Type B pancreatic cell (in vitro differentiated cells): Measurements from ENCODE around the gene PKN1. TPM values are rescaled to one million over a fixed set of nuclear protein-coding genes. Genes with fewer than 3 reads are reported as not detected.

ENCODE experiments used
- DNase-seq: peaks from one replicate; pipeline ENCODE4 v3.0.0; 2021; ENCODE audit warnings: mixed read lengths; ENCODE audit not compliant: unreplicated experiment; ENCODE audit errors: extremely low spot score
- H3K27ac Mint-ChIP-seq: 2 replicates; pipeline ENCODE4 v1.8.0; 2021; ENCODE audit warnings: mild to moderate bottlenecking, mixed read lengths
- H3K27me3 Mint-ChIP-seq: 2 replicates; pipeline ENCODE4 v1.8.0; 2021; ENCODE audit warnings: mixed read lengths
- H3K36me3 Mint-ChIP-seq: 2 replicates; pipeline ENCODE4 v1.8.0; 2021; ENCODE audit warnings: mixed read lengths
- H3K4me1 Mint-ChIP-seq: one replicate; pipeline ENCODE4 v1.8.0; 2021; ENCODE audit warnings: mixed read lengths; ENCODE audit not compliant: unreplicated experiment
- H3K4me3 Mint-ChIP-seq: 2 replicates; pipeline ENCODE4 v1.8.0; 2021; ENCODE audit warnings: mild to moderate bottlenecking, mixed read lengths
- H3K9me3 Mint-ChIP-seq: 2 replicates; pipeline ENCODE4 v1.8.0; 2021; ENCODE audit warnings: mixed read lengths
- CTCF ChIP-seq: fragments of 200-600 bp; sonication (generic); conservative IDR thresholded peaks from 2 replicates; pipeline ENCODE4 v1.5.0; 2021; ENCODE audit warnings: antibody characterized with exemption, mild to moderate bottlenecking
- total RNA-seq: library from RNA; stranded (reverse); gene quantifications from 2 replicates; pipeline ENCODE4 v1.2.1, GENCODE V29; 2021; ENCODE audit warnings: low replicate concordance

PKN1 gene
- total RNA-seq, 1 donor from 2014 or later: 85.3 TPM

GRCh38 chr19:14412996-14413692 lies 20.0 kb upstream of the PKN1 start:
- Mint-ChIP-seq H3K4me3 (peak overlapping the region; percentile 39), H3K4me1 (peaks cover 28% of the 10 kb centered on the region), H3K36me3 (peaks cover 8% of the 10 kb centered on the region), H3K27ac (peak overlapping the region; percentile 13), H3K27me3 (no peaks in the 10 kb centered on the region), H3K9me3 (no peaks in the 10 kb centered on the region)
- no peak for DNase-seq
- no peak for TF ChIP-seq CTCF

GRCh38 chr19:14413693-14414181 lies 19.4 kb upstream of the PKN1 start:
- Mint-ChIP-seq H3K4me3 (peak overlapping the region; percentile 39), H3K27ac (peak overlapping the region; percentile 13), H3K27me3 (no peaks in the 10 kb centered on the region), H3K9me3 (no peaks in the 10 kb centered on the region), H3K36me3 (peaks cover 8% of the 10 kb centered on the region), H3K4me1 (peaks cover 28% of the 10 kb centered on the region)
- DNase-seq: no peak
- no peak for TF ChIP-seq CTCF

GRCh38 chr19:14414926-14415690 lies 18.0 kb upstream of the PKN1 start:
- no peak for DNase-seq
- Mint-ChIP-seq H3K27ac (peak overlapping the region; percentile 44), H3K4me3 (peak overlapping the region; percentile 54), H3K27me3 (no peaks in the 10 kb centered on the region), H3K36me3 (peaks cover 8% of the 10 kb centered on the region), H3K4me1 (peaks cover 32% of the 10 kb centered on the region), H3K9me3 (no peaks in the 10 kb centered on the region)
- no peak for TF ChIP-seq CTCF

GRCh38 chr19:14416817-14417231 lies 16.3 kb upstream of the PKN1 start:
- H3K27ac Mint-ChIP-seq: peak overlapping the region; percentile 92
- TF ChIP-seq CTCF: no peak
- peak overlapping the region; percentile 87 for H3K4me3 Mint-ChIP-seq
- H3K27me3 Mint-ChIP-seq: no peaks in the 10 kb centered on the region
- H3K4me1 Mint-ChIP-seq: peaks cover 32% of the 10 kb centered on the region
- H3K9me3 Mint-ChIP-seq: no peaks in the 10 kb centered on the region
- peaks cover 8% of the 10 kb centered on the region for H3K36me3 Mint-ChIP-seq
- no peak for DNase-seq

GRCh38 chr19:14418856-14419105 lies 14.3 kb upstream of the PKN1 start:
- H3K4me3 Mint-ChIP-seq: peak overlapping the region; percentile 99
- H3K36me3 Mint-ChIP-seq: peaks cover 8% of the 10 kb centered on the region
- peak overlapping the region; percentile 99 for H3K27ac Mint-ChIP-seq
- no peaks in the 10 kb centered on the region for H3K9me3 Mint-ChIP-seq
- no peak for TF ChIP-seq CTCF
- H3K27me3 Mint-ChIP-seq: no peaks in the 10 kb centered on the region
- peak; percentile 89 for DNase-seq
- peaks cover 27% of the 10 kb centered on the region for H3K4me1 Mint-ChIP-seq
